Cardiac muscle cell (in vitro differentiated cells and primary cell): ENCODE data around the gene GOLGA7B. TPM values are rescaled to one million over a fixed set of nuclear protein-coding genes. Genes with fewer than 3 reads are reported as not detected.
A peak's percentile ranks its signal among the peaks of the same experiment; 100 is the strongest.
"Not testable (repeated sequence)": the region's sequence is repeated elsewhere in the genome, so short reads cannot be mapped to it uniquely, and the experiment has no call there.

Source experiments
- DNase-seq, 2 donors: peaks; one replicate each; pipeline versions ENCODE4 v3.0.0 to v3.0.0-alpha.2; 2010 to 2017; ENCODE audit warnings: low read depth in 1 of 2, low spot score in 1 of 2
- H3K27ac ChIP-seq: fragments of 200-600 bp; sonication (generic); 2 replicates; pipeline ENCODE4 v1.5.1; 2016
- H3K27me3 ChIP-seq: fragments of 200-600 bp; sonication (generic); 2 replicates; pipeline ENCODE4 v1.6.0; 2016; ENCODE audit warnings: control low read depth
- H3K36me3 ChIP-seq: fragments of 200-600 bp; sonication (generic); 2 replicates; pipeline ENCODE4 v1.5.1; 2016; ENCODE audit warnings: control low read depth
- H3K4me1 ChIP-seq: fragments of 200-600 bp; sonication (generic); 2 replicates; pipeline ENCODE4 v1.8.1; 2017; ENCODE audit warnings: low read depth, mild to moderate bottlenecking, mixed run types
- H3K4me3 ChIP-seq: fragments of 200-600 bp; sonication (generic); 2 replicates; pipeline ENCODE4 v1.5.1; 2016; ENCODE audit warnings: mild to moderate bottlenecking
- H3K9me3 ChIP-seq: fragments of 200-600 bp; sonication (generic); 2 replicates; pipeline ENCODE4 v1.5.1; 2017; ENCODE audit warnings: low read depth, mild to moderate bottlenecking, control low read depth
- CTCF ChIP-seq: IDR thresholded peaks from 2 replicates; pipeline ENCODE4 v1.5.1; 2012; ENCODE audit warnings: low read depth, mild to moderate bottlenecking, low read length
- polyA plus RNA-seq: library from polyadenylated mRNA; unstranded; fragments of >200 nt; fragmentation: Nextera tagmentation; extraction: Ambion mirVana; gene quantifications from 2 replicates; pipeline ENCODE4 v1.2.1, GENCODE V29; 2016
- total RNA-seq: library from RNA; depleted of rRNA; stranded (reverse); fragments of >200 nt; gene quantifications from 2 replicates; pipeline ENCODE4 v1.2.3, GENCODE V29; 2016

GOLGA7B gene
- total and polyA plus RNA-seq, 2 experiments from 2014 or later: 0.27 to 2.8 TPM

- H3K4me3 ChIP-seq: no peak overlapping the region
- H3K27ac ChIP-seq: no peak overlapping the region
- no peak for DNase-seq
- H3K36me3 ChIP-seq: no peaks in the 10 kb centered on the region
- no peaks in the 10 kb centered on the region for H3K4me1 ChIP-seq
- TF ChIP-seq CTCF: no peak
- no peaks in the 10 kb centered on the region for H3K9me3 ChIP-seq
- H3K27me3 ChIP-seq: peaks cover 6% of the 10 kb centered on the region
Measured at GRCh38 chr10:97831259-97831658, 18.4 kb upstream of the GOLGA7B start.

- Histone ChIP-seq H3K4me3 (no peak overlapping the region), H3K36me3 (no peaks in the 10 kb centered on the region), H3K4me1 (peaks cover 12% of the 10 kb centered on the region), H3K27me3 (peaks cover 8% of the 10 kb centered on the region), H3K9me3 (no peaks in the 10 kb centered on the region), H3K27ac (no peak overlapping the region)
- DNase-seq: no peak
- TF ChIP-seq CTCF: no peak
Measured at GRCh38 chr10:97836446-97836845, 13.2 kb upstream of the GOLGA7B start.

GRCh38 chr10:97838091-97838490, 11.6 kb upstream of the GOLGA7B start:
- Histone ChIP-seq H3K9me3 (no peaks in the 10 kb centered on the region), H3K4me1 (peaks cover 12% of the 10 kb centered on the region), H3K4me3 (no peak overlapping the region), H3K36me3 (no peaks in the 10 kb centered on the region), H3K27me3 (peaks cover 4% of the 10 kb centered on the region), H3K27ac (no peak overlapping the region)
- no peak for TF ChIP-seq CTCF
- no peak for DNase-seq

GRCh38 chr10:97841166-97841565, 8.5 kb upstream of the GOLGA7B start:
- H3K4me3 ChIP-seq, H3K9me3 ChIP-seq, DNase-seq, H3K27ac ChIP-seq, H3K36me3 ChIP-seq: not testable (repeated sequence)
- Histone ChIP-seq H3K4me1 (peaks cover 12% of the 10 kb centered on the region), H3K27me3 (peaks cover 14% of the 10 kb centered on the region)

- not testable (repeated sequence) for H3K36me3 ChIP-seq, DNase-seq, H3K4me3 ChIP-seq, H3K9me3 ChIP-seq, H3K27ac ChIP-seq
- H3K27me3 ChIP-seq: peaks cover 23% of the 10 kb centered on the region
- H3K4me1 ChIP-seq: peaks cover 12% of the 10 kb centered on the region
Measured at GRCh38 chr10:97842114-97842513, 7.5 kb upstream of the GOLGA7B start.

GRCh38 chr10:97842656-97843280, 6.9 kb upstream of the GOLGA7B start:
- H3K9me3 ChIP-seq: no peaks in the 10 kb centered on the region
- peaks cover 28% of the 10 kb centered on the region for H3K27me3 ChIP-seq
- no peak overlapping the region for H3K27ac ChIP-seq
- H3K4me3 ChIP-seq: no peak overlapping the region
- peaks cover 12% of the 10 kb centered on the region for H3K4me1 ChIP-seq
- no peak for TF ChIP-seq CTCF
- H3K36me3 ChIP-seq: no peaks in the 10 kb centered on the region
- peak in 1 of 2 donors; percentile 34 for DNase-seq

- Histone ChIP-seq H3K4me3 (no peak overlapping the region), H3K36me3 (no peaks in the 10 kb centered on the region), H3K9me3 (no peaks in the 10 kb centered on the region), H3K27ac (no peak overlapping the region), H3K27me3 (peaks cover 32% of the 10 kb centered on the region), H3K4me1 (peaks cover 12% of the 10 kb centered on the region)
- TF ChIP-seq CTCF: no peak
- no peak for DNase-seq
Measured at GRCh38 chr10:97843281-97843671, 6.4 kb upstream of the GOLGA7B start.

- peaks cover 39% of the 10 kb centered on the region for H3K27me3 ChIP-seq
- H3K36me3 ChIP-seq, H3K9me3 ChIP-seq, H3K4me3 ChIP-seq, DNase-seq, H3K27ac ChIP-seq: not testable (repeated sequence)
- peaks cover 12% of the 10 kb centered on the region for H3K4me1 ChIP-seq
Measured at GRCh38 chr10:97843972-97844371, 5.7 kb upstream of the GOLGA7B start.
